ENCODE results near the gene PLSCR3.
"Not testable (repeated sequence)": the region's sequence is repeated elsewhere in the genome, so short reads cannot be mapped to it uniquely, and the experiment has no call there.

PLSCR3 gene

DNA sequence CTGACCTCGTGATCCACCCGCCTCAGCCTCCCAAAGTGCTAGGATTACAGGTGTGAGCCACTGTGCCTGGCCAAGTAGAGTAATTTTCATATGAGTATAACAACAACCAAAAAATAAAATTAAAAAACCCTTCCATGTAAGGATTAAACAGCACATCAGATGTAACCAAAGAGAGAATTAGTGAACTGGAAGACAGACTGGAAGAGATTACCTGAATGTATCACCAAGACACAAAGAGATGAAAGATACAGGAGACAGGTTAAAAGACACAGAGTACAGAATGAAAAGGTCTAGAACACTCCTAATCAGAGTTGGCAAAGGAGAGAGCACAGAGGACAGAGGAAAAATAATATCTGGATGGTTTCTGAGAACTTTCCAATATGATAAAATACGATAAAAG, 15.2 kb downstream of the PLSCR3 start:
- no peak for DNase-seq

DNA sequence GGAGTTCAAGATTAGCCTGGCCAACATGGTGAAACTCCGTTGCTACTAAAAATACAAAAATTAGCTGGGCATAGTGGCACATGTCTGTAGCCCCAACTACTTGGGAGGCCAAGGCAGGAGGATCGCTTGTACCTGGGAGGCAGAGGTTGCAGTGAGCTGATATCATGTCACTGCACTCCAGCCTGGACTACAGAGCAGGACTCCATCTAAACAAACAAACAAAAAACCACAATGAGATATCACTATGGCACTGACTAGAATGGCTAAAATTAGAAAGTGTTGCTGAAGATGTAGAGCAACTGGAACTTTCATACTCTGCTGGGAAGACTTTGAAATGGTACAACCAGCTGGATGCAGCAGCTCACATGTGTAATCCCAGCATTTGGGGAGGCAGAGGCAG, 20.0 kb downstream of the PLSCR3 start:
- DNase-seq = no peak

DNA sequence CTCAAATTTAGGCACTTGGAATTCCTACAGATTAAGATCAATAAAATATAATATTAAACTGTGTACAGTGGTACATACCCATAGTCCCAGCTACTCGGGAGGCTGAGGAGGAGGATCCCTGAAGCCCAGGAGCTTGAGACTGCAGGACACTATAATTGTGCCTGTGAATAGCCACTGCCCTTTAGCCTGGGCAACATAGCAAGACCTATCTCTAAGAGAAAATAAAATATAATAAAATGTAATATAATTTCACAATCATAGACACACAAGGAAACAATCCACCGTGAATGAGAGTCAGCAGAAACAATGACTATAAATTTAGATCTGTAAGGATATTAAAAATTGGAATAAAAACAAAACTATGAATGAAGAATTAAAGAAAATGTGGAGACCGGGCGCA, 23.5 kb downstream of the PLSCR3 start:
- DNase-seq = no peak

DNA sequence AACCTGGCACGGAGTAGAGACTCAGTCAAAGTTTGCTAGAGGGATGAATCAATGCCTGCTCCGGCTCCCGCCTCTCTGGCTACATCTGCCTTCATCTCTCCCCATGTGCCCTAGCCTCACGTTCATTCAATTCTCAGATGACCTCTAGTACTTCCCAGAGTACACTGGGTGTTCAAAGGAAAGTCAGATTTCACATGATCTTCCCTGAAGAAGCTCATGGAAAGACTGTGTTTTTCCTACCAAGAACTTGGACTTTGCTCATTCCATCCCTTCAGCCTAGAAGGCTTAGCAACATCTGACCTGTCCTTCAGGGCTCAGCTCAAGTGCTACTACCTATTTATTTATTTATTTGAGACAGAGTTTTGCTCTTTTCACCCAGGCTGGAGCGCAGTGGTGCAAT, 24.5 kb downstream of the PLSCR3 start:
- no peak for DNase-seq

DNA sequence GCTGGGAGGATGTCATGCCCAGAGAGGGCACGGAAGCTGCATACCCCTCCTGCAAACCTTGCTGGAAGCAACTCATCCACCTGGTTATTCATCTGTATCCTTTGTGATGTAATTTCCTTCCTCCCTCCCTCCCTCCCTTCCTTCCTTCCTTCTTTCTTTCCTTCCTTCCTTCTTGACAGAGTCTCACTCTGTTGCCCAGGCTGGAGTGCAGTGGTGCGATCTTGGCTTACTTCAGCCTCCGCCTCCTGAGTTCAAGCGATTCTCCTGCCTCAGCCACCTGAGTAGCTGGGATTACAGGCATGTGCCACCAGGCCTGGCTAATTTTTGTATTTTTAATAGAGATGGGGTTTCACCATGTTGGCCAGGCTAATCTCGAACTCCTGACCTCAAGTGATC, 25.7 kb downstream of the PLSCR3 start:
- not testable (repeated sequence) for DNase-seq

DNA sequence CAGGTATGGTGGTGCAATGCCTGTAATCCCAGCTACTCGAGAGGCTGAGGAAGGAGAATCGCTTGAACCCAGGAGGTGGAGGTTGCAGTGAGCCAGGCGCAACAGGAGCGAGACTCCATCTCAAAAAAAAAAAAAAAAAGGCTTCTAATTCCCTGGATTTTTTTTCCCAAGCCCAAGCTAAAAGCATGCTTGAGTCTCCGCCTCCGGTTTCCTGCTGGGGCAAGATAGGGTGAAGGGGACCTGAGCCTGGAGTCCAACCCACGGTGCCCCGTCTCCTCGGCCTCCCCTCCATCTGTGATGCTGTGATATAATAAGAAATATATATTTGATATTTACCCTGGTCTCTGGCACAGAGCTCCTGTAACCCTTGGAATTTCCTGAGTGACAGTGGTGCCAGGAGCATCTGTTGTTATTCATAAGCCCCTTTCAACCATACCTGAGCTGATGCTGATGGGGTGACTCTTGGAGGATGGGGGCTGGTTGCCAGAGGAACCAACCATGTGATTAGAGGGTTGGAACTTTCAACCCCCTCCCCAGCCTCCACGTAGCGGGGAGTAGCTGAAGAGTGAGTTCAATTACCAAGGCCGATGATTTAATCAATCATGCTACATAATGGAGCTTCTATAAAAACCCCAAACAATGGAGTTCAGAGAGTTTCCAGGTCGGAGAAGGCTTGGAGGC, 26.3 kb downstream of the PLSCR3 start:
- DNase-seq = no peak

DNA sequence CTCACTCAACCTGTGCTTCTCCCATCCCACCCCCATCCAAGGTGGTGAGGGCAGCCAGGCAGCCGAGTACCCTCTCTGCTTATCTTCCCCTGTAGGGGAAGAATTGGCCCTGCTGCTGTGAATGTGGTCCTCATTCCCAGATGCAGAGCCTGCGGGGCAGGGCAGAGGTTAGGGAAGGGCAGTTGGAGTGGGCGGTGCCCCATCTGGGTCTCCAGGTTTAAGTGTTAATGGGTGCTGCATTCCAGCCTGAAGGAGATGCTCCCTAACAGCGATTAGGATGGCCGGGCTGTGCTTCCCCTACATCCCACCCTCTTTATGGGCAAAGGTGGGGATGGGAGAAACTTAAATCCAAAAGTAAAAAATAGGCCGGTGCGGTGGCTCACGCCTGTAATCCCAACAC, 27.2 kb downstream of the PLSCR3 start:
- DNase-seq = no peak

DNA sequence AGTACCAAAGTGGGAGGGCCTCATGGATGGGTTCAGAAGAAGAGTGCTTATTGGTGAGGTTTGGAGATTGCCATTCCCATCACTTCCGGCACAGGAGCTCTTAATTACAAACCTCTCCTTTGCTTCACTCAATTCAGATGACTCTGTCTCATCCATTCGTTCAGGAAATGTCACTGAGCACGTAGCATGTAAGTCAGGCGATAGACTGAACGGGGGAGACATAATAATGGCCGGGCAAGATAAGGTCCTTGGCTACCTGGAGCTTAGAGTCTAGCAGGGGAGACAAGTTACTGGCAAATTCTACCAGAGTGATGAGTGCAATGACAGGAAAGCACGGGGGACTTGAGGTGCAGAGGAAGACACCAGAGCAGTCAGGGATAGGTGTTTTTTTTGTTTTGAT, 28.4 kb downstream of the PLSCR3 start:
- DNase-seq = not testable (repeated sequence)

DNA sequence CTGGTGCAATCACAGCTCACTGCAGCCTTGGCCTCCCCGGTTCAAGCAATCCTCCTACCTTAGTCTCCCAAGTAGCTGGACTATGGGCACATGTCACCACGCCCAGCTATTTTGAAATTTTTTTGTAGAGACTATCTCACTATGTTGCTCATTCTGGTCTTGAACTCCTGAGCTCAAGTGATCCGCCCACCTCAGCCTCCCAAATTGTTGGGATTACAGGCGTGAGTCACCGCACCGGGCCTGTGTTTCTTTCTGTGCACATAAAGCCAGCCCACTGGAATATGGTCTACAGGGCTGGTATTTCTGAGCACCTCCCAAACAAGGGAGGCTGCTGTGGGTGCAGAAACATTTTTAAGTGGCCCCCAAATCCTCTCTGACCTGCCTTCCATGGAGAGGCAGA, 31.0 kb downstream of the PLSCR3 start:
- no peak for DNase-seq

DNA sequence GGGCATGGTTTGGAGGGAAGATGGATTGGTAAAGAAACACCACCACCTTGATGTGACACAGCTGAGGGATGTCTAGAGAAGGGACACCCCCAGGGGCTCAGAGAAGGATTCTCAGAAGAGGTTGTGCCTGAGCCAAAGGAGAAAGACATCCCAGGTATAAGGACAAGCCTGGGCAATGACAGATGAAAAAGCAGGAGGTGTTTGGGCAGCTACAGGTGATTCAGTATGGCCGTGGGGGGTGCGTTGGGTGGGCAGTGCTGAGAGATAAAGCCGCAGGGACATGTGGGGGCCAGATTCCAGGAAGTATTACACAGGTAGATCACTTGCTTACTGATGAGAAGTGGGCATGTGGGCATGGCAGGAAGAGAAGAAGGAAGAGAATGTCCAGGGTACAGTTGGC, 32.4 kb downstream of the PLSCR3 start:
- DNase-seq = no peak

DNA sequence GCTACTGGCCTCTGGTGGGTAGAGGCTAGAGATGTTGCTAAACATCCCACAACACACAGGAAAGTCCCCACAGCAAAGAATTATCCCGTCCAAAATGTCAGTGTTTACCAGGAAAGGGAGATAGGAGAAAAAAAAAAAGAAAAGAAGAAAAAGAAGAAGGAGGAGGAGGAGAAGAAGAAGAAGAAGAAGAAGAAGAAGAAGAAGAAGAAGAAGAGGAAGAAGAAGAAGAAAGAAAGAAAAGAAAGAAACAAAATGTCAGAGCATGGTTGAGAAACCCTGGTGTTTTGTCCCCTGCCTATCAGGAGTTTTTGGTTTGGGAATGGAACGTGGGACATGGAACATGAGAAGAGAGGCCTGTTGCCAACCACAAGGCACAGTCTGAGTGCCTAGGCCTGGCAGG, 36.9 kb downstream of the PLSCR3 start:
- DNase-seq = no peak

DNA sequence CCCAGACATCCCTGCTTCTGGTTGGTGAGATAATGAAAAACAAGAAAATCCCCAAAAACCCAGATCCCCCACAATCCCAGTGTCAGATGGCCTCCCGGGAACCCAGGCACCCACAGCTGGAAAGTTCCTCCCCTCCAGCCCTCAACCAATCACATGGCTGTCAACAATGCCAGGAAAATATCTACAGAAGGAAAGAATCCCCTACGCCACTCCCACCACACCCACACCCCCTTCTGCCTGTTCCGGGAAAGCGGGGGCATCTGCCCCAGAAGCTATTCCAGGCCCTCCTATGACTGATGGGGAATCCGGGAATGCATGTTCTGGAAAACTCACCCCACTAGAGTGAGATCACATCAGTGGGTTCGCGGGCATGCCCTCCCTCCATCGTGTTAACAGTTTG, 37.6 kb downstream of the PLSCR3 start:
- DNase-seq = no peak

DNA sequence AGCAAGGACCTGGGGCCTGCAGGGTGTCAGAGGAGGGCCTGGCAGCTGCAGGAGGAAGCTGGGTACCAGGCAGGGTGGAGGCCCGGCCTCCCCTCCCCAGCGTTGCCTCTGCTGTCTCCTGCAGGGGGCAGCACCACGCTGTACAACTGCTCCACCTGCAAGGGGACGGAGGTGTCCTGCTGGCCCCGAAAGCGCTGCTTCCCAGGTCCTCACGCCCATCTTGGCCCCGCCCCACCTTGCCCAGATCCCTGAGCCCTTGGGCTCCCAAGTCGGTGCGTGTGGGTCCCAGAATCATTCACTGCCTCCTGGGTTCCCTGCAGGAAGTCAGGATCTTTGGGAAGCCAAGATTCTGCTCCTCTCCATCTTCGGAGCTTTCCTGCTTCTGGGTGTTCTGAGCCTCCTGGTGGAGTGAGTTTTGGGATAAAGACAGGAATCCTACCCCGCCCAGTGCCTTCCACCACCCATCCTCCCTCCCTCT, 38.2 kb downstream of the PLSCR3 start:
- peak; percentile 92 for DNase-seq

DNA sequence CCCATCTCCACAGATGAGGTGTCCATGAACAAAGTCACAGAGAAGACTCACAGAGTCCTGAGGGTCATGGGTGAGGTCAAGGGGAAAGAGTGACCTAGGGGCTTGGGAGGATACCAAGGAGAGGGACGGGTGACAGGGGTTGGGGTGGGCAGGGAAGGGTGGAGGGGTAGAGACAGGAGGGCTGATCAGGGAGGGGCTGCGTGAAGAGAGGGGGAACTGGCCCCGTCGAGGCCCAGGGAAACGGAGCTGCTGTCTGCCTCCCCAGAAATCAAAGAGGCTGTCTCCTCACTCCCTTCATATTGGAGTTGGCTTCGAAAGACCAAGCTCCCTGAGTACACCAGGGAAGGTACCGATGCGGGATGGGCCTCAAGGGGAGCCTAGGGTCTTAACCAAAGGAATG, 38.8 kb downstream of the PLSCR3 start:
- DNase-seq = no peak

DNA sequence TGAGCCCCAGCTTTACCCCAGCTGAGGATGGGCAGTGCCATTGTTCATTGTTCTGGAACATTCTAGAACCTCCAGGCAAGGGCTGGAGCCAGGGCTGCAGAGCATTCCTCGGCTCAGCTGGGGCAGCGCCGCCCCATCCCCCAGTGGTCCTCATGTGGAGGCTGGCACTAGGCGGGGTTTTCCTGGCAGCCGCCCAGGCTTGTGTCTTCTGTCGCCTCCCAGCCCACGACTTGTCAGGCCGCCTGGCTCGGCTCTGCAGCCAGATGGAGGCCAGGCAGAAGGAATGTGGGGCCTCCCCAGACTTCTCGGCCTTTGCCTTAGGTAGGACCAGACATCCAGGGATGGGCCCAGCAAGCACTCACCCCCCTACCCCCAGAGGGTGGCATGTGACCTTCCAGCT, 39.3 kb downstream of the PLSCR3 start, which contains the start of gene TMEM95:
Gene TMEM95, plus strand, starts transcription at position 104 of the 400 bp plus-strand sequence. Its CDS starts 49 bp downstream, at position 153.
- DNase-seq = no peak

DNA sequence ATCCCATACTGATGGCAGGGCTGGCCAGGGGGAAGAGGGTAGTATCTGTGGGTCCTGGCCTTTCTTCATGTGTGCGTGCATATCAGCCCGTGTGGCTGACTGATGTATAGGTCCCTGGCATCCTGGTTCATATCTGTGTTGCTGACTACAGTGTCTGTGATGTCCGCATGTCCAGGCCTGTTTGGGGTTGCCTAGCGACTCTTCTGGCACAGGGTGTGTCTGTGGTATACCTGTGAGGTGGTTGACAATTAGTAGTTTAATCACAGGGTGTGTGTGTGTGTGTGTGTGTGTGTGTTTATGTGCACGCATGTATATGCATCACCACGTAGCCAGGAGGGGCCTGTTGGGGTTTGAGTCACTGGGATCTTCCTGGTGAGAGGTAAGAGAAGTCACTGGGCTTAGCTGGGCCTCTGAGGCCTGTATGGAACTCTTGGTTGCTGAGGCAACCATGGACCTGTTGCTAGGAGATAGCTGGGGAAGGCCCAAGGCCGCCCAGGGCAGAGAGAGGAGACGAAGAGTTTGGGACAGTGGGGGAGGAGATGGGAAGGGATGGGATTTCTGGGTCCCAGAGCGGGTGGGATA, 40.0 kb downstream of the PLSCR3 start:
- DNase-seq = peak; percentile 44

DNA sequence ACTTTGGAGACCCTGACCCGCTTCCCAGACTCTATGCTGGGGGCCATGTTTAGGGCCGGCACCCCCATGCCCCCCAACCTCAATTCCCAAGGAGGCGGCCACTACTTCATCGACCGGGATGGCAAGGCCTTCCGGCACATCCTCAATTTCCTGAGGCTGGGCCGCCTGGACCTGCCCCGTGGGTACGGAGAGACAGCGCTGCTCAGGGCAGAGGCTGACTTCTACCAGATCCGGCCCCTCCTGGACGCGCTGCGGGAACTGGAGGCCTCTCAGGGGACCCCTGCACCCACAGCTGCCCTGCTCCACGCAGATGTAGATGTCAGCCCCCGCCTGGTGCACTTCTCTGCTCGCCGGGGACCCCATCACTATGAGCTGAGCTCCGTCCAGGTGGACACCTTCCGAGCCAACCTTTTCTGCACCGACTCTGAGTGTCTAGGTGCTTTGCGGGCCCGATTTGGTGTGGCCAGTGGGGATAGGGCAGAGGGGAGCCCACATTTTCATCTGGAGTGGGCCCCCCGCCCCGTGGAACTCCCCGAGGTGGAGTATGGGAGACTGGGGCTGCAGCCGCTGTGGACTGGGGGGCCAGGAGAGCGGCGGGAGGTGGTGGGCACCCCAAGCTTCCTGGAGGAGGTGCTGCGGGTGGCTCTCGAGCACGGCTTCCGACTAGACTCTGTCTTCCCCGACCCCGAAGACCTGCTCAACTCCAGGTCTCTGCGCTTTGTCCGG, 41.3 kb downstream of the PLSCR3 start:
- DNase-seq = no peak

DNA sequence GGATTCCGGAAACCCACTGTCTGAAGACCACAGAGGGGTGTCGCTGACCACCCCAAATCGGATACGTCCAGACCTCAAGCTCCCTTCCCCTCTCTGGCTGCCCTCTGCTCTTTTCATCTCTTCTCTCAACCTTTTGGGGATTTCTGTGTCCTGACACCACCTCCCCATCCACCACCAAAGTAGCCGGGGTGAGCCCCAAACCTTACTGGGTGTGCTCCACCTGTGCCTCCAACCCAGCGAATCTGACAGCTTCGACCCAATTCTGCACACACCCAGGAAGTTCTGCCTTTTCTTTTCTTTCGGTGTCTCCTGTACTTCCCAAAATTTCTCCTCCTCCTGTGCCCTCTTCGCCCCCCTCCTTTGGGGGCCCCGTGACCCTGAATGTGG, 41.8 kb downstream of the PLSCR3 start:
- DNase-seq = no peak

DNA sequence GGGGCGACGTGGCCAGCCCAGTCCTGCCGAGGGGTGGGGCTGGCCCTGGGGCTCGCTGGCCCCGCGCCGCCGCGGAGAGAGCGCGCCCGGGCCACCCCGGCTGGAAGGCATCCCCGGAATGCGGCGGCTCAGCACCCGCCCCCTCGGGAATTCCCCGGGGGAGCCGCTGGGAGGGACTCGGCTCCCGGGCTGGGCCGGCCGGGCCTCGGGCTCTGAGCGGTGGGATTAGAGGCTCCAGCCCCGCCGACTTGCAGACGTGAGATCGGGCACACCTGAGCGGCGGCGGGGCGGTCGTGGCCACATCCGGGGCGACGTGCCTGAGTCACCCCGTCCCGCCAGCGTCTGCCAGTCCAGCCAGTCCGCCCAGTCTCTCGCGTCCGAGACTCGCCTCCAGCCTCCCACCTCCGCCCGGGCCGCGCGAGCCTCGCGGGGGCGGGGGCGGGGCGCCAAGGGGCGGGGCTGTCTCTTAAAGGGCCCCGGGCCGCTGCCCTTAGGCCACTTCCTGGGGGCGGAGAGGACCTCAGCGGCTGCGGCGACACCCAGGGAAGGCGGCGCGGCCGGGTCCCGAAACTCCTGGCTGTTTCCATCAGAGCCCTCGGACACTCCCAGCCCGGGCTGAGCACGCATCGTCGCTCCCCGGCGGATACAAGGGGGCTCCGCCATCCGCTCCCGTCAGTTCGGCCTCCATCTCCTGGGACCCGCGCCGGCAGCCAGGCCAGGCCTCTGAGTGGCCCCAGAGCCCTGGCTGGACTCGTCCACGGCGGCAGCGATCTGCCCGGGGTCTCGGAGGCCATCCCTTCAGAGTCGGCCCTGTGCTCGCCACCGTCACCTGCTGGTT, 42.4 kb downstream of the PLSCR3 start, which contains the start of gene KCTD11:
Gene KCTD11, plus strand, starts transcription at position 498 of the 838 bp plus-strand sequence.
- peak; percentile 88 for DNase-seq

DNA sequence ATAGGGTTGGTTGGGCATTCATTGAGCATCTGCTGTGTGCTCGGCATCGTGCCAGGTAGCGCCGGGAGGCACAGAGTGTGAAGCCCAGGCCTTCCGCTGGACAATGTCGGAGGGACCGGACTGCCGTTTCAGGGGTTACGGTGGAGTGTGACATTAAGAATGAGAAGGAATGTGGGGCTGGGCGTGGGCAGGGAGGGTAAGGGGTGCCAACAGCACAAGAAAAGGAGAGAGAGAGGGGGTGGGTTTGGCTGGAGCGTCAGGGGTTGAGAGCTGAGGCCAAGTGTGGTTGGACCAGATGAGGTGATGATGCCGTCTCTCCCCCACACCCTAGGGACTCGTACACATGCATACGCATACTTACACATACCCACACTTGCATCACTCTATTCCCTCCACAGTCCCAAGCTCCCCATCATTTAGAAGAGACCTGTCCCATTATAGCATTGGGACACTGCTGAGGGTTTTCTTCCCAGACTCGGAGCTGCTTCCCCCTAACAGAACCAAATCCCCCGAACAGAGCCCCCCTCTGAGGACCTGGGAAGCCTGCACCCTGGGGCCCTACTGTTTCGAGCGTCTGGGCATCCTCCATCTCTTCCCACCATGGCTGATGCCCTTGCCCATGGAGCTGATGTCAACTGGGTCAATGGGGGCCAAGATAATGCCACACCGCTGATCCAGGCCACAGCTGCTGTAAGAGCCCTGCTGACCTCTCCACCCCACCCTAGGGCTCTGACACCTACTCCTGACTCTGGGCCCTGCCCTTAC, 45.7 kb downstream of the PLSCR3 start:
- no peak for DNase-seq

DNA sequence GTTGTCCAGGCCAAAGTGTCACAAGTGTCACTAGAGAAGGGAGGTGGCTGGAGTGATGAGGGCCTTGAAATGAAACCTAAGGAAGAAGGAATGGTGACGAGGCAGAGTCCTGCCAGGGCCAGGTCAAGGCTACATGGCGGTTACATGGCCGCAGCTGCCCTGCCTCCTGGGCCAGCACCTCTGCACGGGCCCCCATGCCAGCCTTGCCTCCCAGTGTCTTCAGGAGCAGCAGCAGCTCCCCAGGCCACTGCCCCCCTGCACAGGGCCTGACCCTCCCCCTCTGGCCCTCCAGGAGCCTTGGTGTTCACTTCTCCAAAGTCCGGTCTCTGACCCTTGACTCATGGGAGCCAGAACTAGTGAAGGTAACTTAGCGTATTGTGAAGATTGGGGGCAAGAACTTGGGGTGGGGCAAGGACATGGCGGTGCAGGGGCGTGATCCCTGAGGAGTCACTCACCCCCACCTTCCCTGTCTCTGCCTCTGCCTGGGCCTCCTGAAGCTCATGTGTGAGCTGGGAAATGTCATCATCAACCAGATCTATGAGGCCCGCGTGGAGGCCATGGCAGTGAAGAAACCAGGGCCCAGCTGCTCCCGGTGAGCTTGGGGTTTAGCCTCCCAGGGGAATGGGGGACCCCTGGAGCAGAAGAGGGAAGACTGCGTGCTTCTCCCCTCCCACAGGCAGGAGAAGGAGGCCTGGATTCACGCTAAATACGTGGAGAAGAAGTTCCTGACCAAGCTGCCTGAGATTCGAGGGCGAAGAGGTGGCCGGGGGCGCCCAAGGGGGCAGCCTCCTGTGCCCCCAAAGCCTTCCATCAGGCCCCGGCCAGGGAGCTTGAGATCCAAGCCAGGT, 46.5 kb downstream of the PLSCR3 start:
- DNase-seq = no peak
